PFSK-1 (cell line): Measurements from ENCODE around the gene SHQ1.

Source experiments
- FOXP2 ChIP-seq: optimal IDR thresholded peaks from 2 replicates; pipeline ENCODE3; 2011; ENCODE audit warnings: borderline replicate concordance, control low read depth, inconsistent platforms; ENCODE audit not compliant: insufficient read depth; ENCODE audit errors: extremely low read length, extremely low read depth
- POLR2AphosphoS5 ChIP-seq: IDR thresholded peaks from 2 replicates; pipeline ENCODE4 v1.6.1; 2012; ENCODE audit warnings: low read depth, mild to moderate bottlenecking, control low read depth, low read length, moderate library complexity
- SIN3A ChIP-seq: IDR thresholded peaks from 2 replicates; pipeline ENCODE4 v1.6.1; 2012; ENCODE audit warnings: mild to moderate bottlenecking, low read length, moderate library complexity, borderline replicate concordance; ENCODE audit not compliant: insufficient read depth
- TAF1 ChIP-seq: IDR thresholded peaks from 2 replicates; pipeline ENCODE4 v1.6.1; 2012; ENCODE audit warnings: low read length, control low read depth, borderline replicate concordance; ENCODE audit not compliant: insufficient read depth
- TF ChIP-seq, protein P1 (sequence below), 2 experiments: IDR thresholded peaks; 2 replicates each; pipeline versions ENCODE4 v1.6.1 to v1.8.0; 2011 to 2012; ENCODE audit warnings: low read depth in 2 of 2, low read length in 2 of 2, control low read depth in 1 of 2, inconsistent platforms in 1 of 2, mild to moderate bottlenecking in 1 of 2, moderate library complexity in 1 of 2; ENCODE audit not compliant: insufficient read depth in 1 of 2

Gene SHQ1

DNA sequence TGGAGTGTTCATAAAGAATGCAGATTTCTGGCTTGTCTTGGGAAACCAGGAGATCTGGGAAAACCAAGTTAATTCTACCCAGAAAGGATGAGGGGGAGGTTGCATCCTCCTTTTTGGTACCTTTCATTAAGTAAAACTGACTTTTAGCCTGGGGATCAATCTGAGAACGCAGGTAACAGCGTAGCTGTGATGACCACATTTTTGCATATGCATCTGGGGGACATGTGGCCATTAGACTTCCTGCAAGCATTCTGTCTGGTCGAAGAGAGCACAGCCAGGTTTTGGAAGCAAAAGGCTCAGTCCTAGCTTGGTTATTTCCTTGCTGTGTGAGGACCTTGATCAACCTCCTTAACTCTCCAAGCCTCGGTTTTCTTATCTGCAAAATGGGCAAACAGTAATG, 145.2 kb downstream of the SHQ1 start:
- TF ChIP-seq TAF1 (no peak), POLR2AphosphoS5 (no peak), FOXP2 (no peak), SIN3A (no peak)
- TF ChIP-seq, protein P1, sequence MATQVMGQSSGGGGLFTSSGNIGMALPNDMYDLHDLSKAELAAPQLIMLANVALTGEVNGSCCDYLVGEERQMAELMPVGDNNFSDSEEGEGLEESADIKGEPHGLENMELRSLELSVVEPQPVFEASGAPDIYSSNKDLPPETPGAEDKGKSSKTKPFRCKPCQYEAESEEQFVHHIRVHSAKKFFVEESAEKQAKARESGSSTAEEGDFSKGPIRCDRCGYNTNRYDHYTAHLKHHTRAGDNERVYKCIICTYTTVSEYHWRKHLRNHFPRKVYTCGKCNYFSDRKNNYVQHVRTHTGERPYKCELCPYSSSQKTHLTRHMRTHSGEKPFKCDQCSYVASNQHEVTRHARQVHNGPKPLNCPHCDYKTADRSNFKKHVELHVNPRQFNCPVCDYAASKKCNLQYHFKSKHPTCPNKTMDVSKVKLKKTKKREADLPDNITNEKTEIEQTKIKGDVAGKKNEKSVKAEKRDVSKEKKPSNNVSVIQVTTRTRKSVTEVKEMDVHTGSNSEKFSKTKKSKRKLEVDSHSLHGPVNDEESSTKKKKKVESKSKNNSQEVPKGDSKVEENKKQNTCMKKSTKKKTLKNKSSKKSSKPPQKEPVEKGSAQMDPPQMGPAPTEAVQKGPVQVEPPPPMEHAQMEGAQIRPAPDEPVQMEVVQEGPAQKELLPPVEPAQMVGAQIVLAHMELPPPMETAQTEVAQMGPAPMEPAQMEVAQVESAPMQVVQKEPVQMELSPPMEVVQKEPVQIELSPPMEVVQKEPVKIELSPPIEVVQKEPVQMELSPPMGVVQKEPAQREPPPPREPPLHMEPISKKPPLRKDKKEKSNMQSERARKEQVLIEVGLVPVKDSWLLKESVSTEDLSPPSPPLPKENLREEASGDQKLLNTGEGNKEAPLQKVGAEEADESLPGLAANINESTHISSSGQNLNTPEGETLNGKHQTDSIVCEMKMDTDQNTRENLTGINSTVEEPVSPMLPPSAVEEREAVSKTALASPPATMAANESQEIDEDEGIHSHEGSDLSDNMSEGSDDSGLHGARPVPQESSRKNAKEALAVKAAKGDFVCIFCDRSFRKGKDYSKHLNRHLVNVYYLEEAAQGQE (IDR thresholded peaks at IDR 0.05; ENCODE audit: insufficient read depth in 1 of 2, low read depth in 2 of 2, low read length in 2 of 2) = no peak

DNA sequence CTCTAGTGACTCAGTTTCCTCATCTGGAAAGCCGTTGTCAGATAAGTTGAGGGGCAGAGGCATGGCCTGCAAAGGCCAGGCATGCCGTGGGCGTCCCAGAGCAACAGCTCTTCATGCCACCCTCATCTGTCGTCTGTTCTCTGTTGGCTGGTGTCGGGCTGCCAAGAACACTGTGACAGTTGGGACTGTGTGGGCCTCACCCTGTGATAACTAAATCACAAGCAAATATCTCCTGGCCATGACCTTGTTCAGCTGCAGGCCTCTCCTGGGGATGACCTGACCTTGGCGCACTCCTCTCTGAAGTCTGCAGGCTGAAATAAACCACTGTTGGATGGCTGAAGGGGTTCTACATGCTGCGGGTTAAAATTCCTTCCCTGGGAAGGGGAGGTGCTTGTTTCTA, 145.9 kb downstream of the SHQ1 start:
- TF ChIP-seq, protein P1 (IDR thresholded peaks at IDR 0.05; ENCODE audit: insufficient read depth in 1 of 2, low read depth in 2 of 2, low read length in 2 of 2) = no peak
- no peak for TF ChIP-seq FOXP2
- no peak for TF ChIP-seq TAF1
- TF ChIP-seq SIN3A = no peak
- no peak for TF ChIP-seq POLR2AphosphoS5

DNA sequence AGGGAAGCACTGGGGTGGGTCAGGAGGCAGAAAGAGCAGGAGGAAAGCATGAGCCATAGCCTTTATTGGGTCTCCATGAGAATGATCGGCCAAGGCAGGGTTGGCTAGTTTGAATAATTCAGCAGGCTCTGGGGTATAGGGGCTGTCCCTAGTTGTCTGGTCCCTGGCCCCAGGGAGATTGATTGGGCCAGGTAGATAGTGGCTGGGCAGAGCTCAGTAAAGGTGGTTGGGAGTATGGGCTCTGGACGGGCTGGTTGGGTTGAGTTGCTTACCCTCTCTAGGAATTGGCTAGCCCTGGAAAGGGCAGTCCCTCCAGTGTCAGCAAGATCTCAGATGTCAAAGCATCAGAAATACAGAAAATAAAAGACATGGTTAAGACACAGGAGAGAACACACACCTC, 148.1 kb downstream of the SHQ1 start:
- TF ChIP-seq, protein P1 (IDR thresholded peaks at IDR 0.05; ENCODE audit: insufficient read depth in 1 of 2, low read depth in 2 of 2, low read length in 2 of 2) = no peak
- no peak for TF ChIP-seq SIN3A
- no peak for TF ChIP-seq TAF1
- TF ChIP-seq POLR2AphosphoS5 = no peak
- no peak for TF ChIP-seq FOXP2

DNA sequence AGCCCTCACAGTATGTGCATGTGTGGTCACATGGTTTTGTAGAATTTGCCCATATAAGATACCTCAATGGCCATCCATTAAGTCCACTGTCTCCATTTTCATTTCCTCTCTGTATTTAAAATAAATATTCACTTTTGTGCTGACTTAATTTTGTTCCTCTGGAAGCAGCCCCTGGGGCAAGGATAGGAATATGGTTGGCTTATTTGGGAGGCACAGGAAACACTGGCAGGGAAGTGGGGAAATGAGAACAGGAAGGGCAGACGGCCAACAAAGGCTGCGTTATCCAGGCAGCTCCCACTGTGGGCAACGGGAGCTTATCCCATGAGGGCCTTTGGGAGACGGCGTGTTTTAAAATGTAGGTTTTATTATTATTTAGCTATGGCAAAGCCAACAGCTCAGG, 148.6 kb downstream of the SHQ1 start:
- TF ChIP-seq POLR2AphosphoS5 (no peak), TAF1 (no peak)
- TF ChIP-seq, protein P1 (IDR thresholded peaks at IDR 0.05; ENCODE audit: insufficient read depth in 1 of 2, low read depth in 2 of 2, low read length in 2 of 2) = 0 out of 4 replicates have a peak, but pooled peaks of 1 of the 2 experiments have one; percentile 25
